Fibroblast of villous mesenchyme (primary cell): ENCODE results near the gene KRTAP13-1. TPM values are rescaled to one million over a fixed set of nuclear protein-coding genes. Genes with fewer than 3 reads are reported as not detected.

ENCODE experiments used
- DNase-seq: peaks from one replicate; pipeline ENCODE4 v3.0.0-alpha.2; 2010; ENCODE audit warnings: low read depth
- H3K4me3 ChIP-seq: 2 replicates; pipeline ENCODE4 v1.5.1; 2011; ENCODE audit warnings: low read depth, mild to moderate bottlenecking, low read length
- small RNA-seq: library from RNA; depleted of rRNA; stranded (forward); fragments of <200 nt; gene quantifications from one replicate; pipeline ENCODE3, GENCODE V24; 2012
- total RNA-seq: library from RNA; depleted of rRNA; stranded (reverse); fragments of >200 nt; gene quantifications from 2 replicates; pipeline ENCODE4 v1.2.3, GENCODE V29; 2012
- TF ChIP-seq, protein P1 (sequence below): IDR thresholded peaks from 2 replicates; pipeline ENCODE4 v1.5.1; 2012; ENCODE audit warnings: low read depth, mild to moderate bottlenecking, low read length; ENCODE audit not compliant: insufficient read depth

KRTAP13-1 gene
- total RNA-seq, 1 donor, result not detected

DNA sequence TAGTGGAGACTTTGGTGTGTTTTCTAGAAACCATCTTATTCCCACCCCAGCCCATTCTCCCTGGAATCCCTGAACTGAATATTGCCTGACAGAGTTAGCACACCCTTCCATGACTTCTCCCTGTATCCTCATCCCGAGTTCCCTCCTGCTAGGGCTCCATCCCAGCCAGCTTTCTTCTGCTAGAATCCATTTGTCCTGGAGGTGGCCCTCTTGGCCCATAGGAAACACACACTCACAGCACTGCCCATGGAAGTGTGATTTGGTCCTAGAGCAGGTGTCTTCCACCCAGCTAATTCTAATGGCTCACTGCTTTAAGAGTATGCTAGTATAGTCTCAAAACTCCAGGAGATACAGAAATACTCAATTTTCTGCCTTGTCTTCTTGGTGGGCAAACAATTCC, 48.4 kb downstream of the KRTAP13-1 start:
- DNase-seq, result no peak

More for the DNA sequence above, 48.4 kb downstream of the KRTAP13-1 start:
- TF ChIP-seq, protein P1, sequence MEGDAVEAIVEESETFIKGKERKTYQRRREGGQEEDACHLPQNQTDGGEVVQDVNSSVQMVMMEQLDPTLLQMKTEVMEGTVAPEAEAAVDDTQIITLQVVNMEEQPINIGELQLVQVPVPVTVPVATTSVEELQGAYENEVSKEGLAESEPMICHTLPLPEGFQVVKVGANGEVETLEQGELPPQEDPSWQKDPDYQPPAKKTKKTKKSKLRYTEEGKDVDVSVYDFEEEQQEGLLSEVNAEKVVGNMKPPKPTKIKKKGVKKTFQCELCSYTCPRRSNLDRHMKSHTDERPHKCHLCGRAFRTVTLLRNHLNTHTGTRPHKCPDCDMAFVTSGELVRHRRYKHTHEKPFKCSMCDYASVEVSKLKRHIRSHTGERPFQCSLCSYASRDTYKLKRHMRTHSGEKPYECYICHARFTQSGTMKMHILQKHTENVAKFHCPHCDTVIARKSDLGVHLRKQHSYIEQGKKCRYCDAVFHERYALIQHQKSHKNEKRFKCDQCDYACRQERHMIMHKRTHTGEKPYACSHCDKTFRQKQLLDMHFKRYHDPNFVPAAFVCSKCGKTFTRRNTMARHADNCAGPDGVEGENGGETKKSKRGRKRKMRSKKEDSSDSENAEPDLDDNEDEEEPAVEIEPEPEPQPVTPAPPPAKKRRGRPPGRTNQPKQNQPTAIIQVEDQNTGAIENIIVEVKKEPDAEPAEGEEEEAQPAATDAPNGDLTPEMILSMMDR, result no peak
- no peak overlapping the region for H3K4me3 ChIP-seq

Small RNAs within 50 kb of the gene (small RNA-seq; reads per million reads assigned to genes)
- gene KRTAP23-1 (not detected), gene MIR4327 (not detected)

Other genes starting within 250 kb of the KRTAP13-1 start
- gene CLDN17, start 229.2 kb upstream of the KRTAP13-1 start, total RNA-seq, result not detected in 2 replicates
- not detected in 2 replicates for gene CLDN8, start 179.9 kb upstream of the KRTAP13-1 start, total RNA-seq
- not detected in 2 replicates for gene KRTAP24-1, start 113.1 kb upstream of the KRTAP13-1 start, total RNA-seq
- gene KRTAP25-1, start 106.5 kb upstream of the KRTAP13-1 start, total RNA-seq, result not detected in 2 replicates
- not detected in 2 replicates for gene KRTAP26-1, start 75.7 kb upstream of the KRTAP13-1 start, total RNA-seq
- not detected in 2 replicates for gene KRTAP27-1, start 58.3 kb upstream of the KRTAP13-1 start, total RNA-seq
- not detected in 2 replicates for gene KRTAP23-1, start 47.4 kb upstream of the KRTAP13-1 start, total RNA-seq
- gene KRTAP13-2, start 23.8 kb upstream of the KRTAP13-1 start, total RNA-seq, result not detected in 2 replicates
- gene KRTAP13-3, start 29.9 kb downstream of the KRTAP13-1 start, total RNA-seq, result not detected in 2 replicates
- not detected in 2 replicates for gene KRTAP13-4, start 34.2 kb downstream of the KRTAP13-1 start, total RNA-seq
- gene KRTAP15-1, start 44.2 kb downstream of the KRTAP13-1 start, total RNA-seq, result not detected in 2 replicates
- not detected in 2 replicates for gene KRTAP19-1, start 84.3 kb downstream of the KRTAP13-1 start, total RNA-seq
- gene KRTAP19-2, start 91.4 kb downstream of the KRTAP13-1 start, total RNA-seq, result not detected in 2 replicates
- not detected in 2 replicates for gene KRTAP19-3, start 96.0 kb downstream of the KRTAP13-1 start, total RNA-seq
- gene KRTAP19-4, start 101.1 kb downstream of the KRTAP13-1 start, total RNA-seq, result not detected in 2 replicates
- gene KRTAP19-5, start 106.1 kb downstream of the KRTAP13-1 start, total RNA-seq, result not detected in 2 replicates
- not detected in 2 replicates for gene KRTAP19-6, start 145.8 kb downstream of the KRTAP13-1 start, total RNA-seq
- gene KRTAP19-7, start 165.3 kb downstream of the KRTAP13-1 start, total RNA-seq, result not detected in 2 replicates
- gene KRTAP22-2, start 194.4 kb downstream of the KRTAP13-1 start, total RNA-seq, result not detected in 2 replicates
- gene KRTAP6-3, start 196.4 kb downstream of the KRTAP13-1 start, total RNA-seq, result not detected in 2 replicates
- gene KRTAP6-2, start 202.9 kb downstream of the KRTAP13-1 start, total RNA-seq, result not detected in 2 replicates
- not detected in 2 replicates for gene KRTAP22-1, start 205.1 kb downstream of the KRTAP13-1 start, total RNA-seq
- gene KRTAP6-1, start 217.9 kb downstream of the KRTAP13-1 start, total RNA-seq, result not detected in 2 replicates
- gene KRTAP20-1, start 220.4 kb downstream of the KRTAP13-1 start, total RNA-seq, result not detected in 2 replicates
- gene KRTAP20-4, start 224.6 kb downstream of the KRTAP13-1 start, total RNA-seq, result not detected in 2 replicates
- not detected in 2 replicates for gene KRTAP20-2, start 239.2 kb downstream of the KRTAP13-1 start, total RNA-seq
- not detected in 2 replicates for gene KRTAP20-3, start 246.8 kb downstream of the KRTAP13-1 start, total RNA-seq